Mesothelial cell of epicardium (in vitro differentiated cells): ENCODE data around the gene CHORDC1. TPM values are rescaled to one million over a fixed set of nuclear protein-coding genes. Genes with fewer than 3 reads are reported as not detected.

ENCODE experiments used
- DNase-seq, 2 experiments: peaks; one replicate each; pipeline ENCODE4 v3.0.0; 2021; ENCODE audit warnings: low spot score in 2 of 2; ENCODE audit not compliant: unreplicated experiment in 2 of 2
- H3K27ac Mint-ChIP-seq: 2 replicates; pipeline ENCODE4 v1.8.0; 2021; ENCODE audit warnings: mixed read lengths
- H3K27me3 Mint-ChIP-seq: 2 replicates; pipeline ENCODE4 v1.8.0; 2021; ENCODE audit warnings: low read depth, mixed read lengths
- H3K36me3 Mint-ChIP-seq: 2 replicates; pipeline ENCODE4 v1.8.0; 2021; ENCODE audit warnings: mixed read lengths
- H3K4me1 Mint-ChIP-seq: 2 replicates; pipeline ENCODE4 v1.8.0; 2021; ENCODE audit warnings: mixed read lengths
- H3K4me3 Mint-ChIP-seq: 2 replicates; pipeline ENCODE4 v1.8.0; 2021; ENCODE audit warnings: mild to moderate bottlenecking, moderate library complexity, mixed read lengths
- H3K9me3 Mint-ChIP-seq: 2 replicates; pipeline ENCODE4 v1.8.0; 2021; ENCODE audit warnings: mixed read lengths
- CTCF ChIP-seq: fragments of 200-600 bp; sonication (generic); IDR thresholded peaks from one replicate; pipeline ENCODE4 v1.5.0; 2021; ENCODE audit warnings: antibody characterized with exemption; ENCODE audit not compliant: unreplicated experiment
- total RNA-seq: library from RNA; stranded (reverse); gene quantifications from 3 replicates; pipeline ENCODE4 v1.2.1, GENCODE V29; 2021

CHORDC1 gene
- total RNA-seq, 1 donor from 2014 or later: 44.9 TPM

- H3K36me3 Mint-ChIP-seq: no peaks in the 10 kb centered on the region
- H3K4me1 Mint-ChIP-seq: peaks cover 10% of the 10 kb centered on the region
- no peak for DNase-seq
Observed at GRCh38 chr11:90237004-90237403, 14.2 kb upstream of the CHORDC1 start.

GRCh38 chr11:90235526-90235925 lies 12.7 kb upstream of the CHORDC1 start:
- no peak for TF ChIP-seq CTCF
- Mint-ChIP-seq H3K36me3 (no peaks in the 10 kb centered on the region), H3K4me3 (no peak overlapping the region), H3K4me1 (peaks cover 10% of the 10 kb centered on the region), H3K27ac (peak overlapping the region; percentile 50), H3K27me3 (no peaks in the 10 kb centered on the region), H3K9me3 (peaks cover 4% of the 10 kb centered on the region)
- no peak for DNase-seq

More at GRCh38 chr11:90237004-90237403, 14.2 kb upstream of the CHORDC1 start:
- no peak for TF ChIP-seq CTCF
- no peaks in the 10 kb centered on the region for H3K9me3 Mint-ChIP-seq
- no peaks in the 10 kb centered on the region for H3K27me3 Mint-ChIP-seq
- H3K4me3 Mint-ChIP-seq: no peak overlapping the region
- no peak overlapping the region for H3K27ac Mint-ChIP-seq

- Mint-ChIP-seq H3K27me3 (no peaks in the 10 kb centered on the region), H3K27ac (peak overlapping the region; percentile 50), H3K9me3 (peaks cover 9% of the 10 kb centered on the region), H3K4me3 (no peak overlapping the region), H3K4me1 (peaks cover 10% of the 10 kb centered on the region), H3K36me3 (no peaks in the 10 kb centered on the region)
- no peak for TF ChIP-seq CTCF
- DNase-seq: no peak
Observed at GRCh38 chr11:90234977-90235376, 12.1 kb upstream of the CHORDC1 start.

DNA sequence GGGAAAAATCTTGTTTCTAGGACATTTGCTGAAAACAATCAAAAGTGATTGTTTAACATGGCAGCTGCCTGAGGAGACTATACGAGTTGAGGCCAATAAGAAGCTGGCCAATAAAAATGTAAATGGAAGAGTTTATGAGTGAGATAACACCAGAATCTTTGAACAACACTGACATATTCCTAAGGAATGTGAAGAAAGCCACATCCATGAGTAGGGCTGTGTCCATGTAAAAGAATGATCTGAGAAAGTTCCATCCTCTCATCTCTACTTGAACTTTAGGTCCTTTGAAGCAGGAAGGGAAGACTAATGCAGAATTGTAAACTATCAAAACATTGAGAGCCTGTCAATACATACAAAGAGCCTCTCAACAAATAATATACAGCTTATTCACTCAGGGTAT lies 6.9 kb upstream of the CHORDC1 start:
- Mint-ChIP-seq H3K27me3 (no peaks in the 10 kb centered on the region), H3K4me1 (peaks cover 3% of the 10 kb centered on the region), H3K36me3 (peaks cover 1% of the 10 kb centered on the region), H3K4me3 (no peak overlapping the region), H3K9me3 (peaks cover 24% of the 10 kb centered on the region), H3K27ac (no peak overlapping the region)
- no peak for TF ChIP-seq CTCF
- DNase-seq: no peak

DNA sequence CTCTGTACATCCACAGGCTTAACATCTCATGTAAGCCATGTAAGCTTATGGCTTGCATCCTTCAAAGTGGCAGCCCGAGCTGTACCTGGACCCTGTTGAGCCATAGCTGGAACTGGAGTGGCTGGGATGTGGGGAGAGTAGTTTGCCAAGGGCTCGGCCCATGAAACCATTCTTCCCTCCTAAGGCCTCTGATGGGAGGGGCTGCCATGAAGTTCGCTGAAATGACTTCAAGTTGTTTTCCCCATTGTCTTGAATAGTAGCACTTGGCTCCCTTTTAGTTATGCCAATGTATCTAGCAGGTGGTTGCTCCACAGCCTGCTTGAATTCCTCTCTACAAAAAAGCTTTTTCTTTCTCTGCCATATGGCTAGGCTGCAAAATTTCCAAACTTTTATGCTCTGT lies 5.2 kb upstream of the CHORDC1 start:
- peaks cover 24% of the 10 kb centered on the region for H3K9me3 Mint-ChIP-seq
- no peak for DNase-seq
- H3K27ac Mint-ChIP-seq: no peak overlapping the region
- TF ChIP-seq CTCF: no peak
- H3K36me3 Mint-ChIP-seq: peaks cover 1% of the 10 kb centered on the region
- H3K27me3 Mint-ChIP-seq: no peaks in the 10 kb centered on the region
- H3K4me3 Mint-ChIP-seq: no peak overlapping the region
- H3K4me1 Mint-ChIP-seq: peaks cover 12% of the 10 kb centered on the region

DNA sequence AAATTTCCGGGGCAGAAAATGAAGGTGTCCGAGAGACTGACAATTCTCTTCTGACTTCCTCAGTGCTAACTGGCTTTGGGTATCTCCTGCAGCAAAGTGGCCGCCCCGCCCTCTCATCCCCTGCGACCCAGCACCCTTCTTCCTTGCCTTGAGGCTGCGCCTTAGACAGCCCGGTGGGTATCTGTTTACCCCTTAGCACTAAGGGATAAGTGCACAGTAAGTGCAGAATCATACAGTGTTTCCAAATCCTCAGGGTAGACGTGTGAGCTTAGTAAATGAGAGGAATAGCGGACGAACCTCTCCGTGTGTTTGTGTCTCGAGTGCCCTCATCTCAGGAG lies 368 bp upstream of the CHORDC1 start:
- Mint-ChIP-seq H3K27ac (peak overlapping the region; percentile 94), H3K9me3 (no peaks in the 10 kb centered on the region), H3K36me3 (peaks cover 7% of the 10 kb centered on the region), H3K27me3 (no peaks in the 10 kb centered on the region), H3K4me1 (peaks cover 37% of the 10 kb centered on the region), H3K4me3 (peak overlapping the region; percentile 97)
- TF ChIP-seq CTCF: no peak
- no peak for DNase-seq
